ENCODE results near the gene SCN7A.
A peak's percentile ranks its signal among the peaks of the same experiment; 100 is the strongest.
"Not testable (repeated sequence)": the region's sequence is repeated elsewhere in the genome, so short reads cannot be mapped to it uniquely, and the experiment has no call there.

Gene SCN7A

GRCh38 chr2:166485558-166486178 lies 8.4 kb downstream of the SCN7A start:
- DNase-seq, result no peak
- 98% methylated on average over 4 of the region's 5 CpGs for WGBS (ENCODE audit: insufficient coverage)
- ChIA-PET POLR2A (no interaction called here), CTCF (no interaction called here)
- no peaks in the 10 kb centered on the region for H3K36me3 ChIP-seq (ENCODE audit: control insufficient read depth in 4 of 4, insufficient read depth in 4 of 4, low read length in 3 of 4)
- no peak overlapping the region for H3K4me3 ChIP-seq (ENCODE audit: control insufficient read depth in 1 of 7, extremely low read depth in 1 of 7, insufficient read depth in 4 of 7, low read depth in 2 of 7, low read length in 6 of 7)
- no peaks in the 10 kb centered on the region for H3K9me3 ChIP-seq (ENCODE audit: control extremely low read depth in 1 of 5, control insufficient read depth in 4 of 5, insufficient read depth in 2 of 5, low read depth in 1 of 5, low read length in 4 of 5)
- no peaks in the 10 kb centered on the region for H3K27me3 ChIP-seq (replicated peaks in 2 of 5; ENCODE audit: control insufficient read depth in 4 of 5, insufficient read depth in 5 of 5, low read length in 4 of 5)
- H3K27ac ChIP-seq (ENCODE audit: insufficient read depth in 1 of 2, low read depth in 1 of 2, low read length in 2 of 2, poor library complexity in 1 of 2, severe bottlenecking in 2 of 2), result no peak overlapping the region
- H3K4me1 ChIP-seq (ENCODE audit: control extremely low read depth in 1 of 4, control insufficient read depth in 4 of 4, insufficient read depth in 4 of 4, low read length in 3 of 4), result no peaks in the 10 kb centered on the region

- no peaks in the 10 kb centered on the region for H3K36me3 ChIP-seq (ENCODE audit: control insufficient read depth in 4 of 4, insufficient read depth in 4 of 4, low read length in 3 of 4)
- WGBS (ENCODE audit: insufficient coverage), result no CpG with 5 or more reads among the region's 2 CpGs
- POLR2A ChIA-PET, result no interaction called here
- CTCF ChIA-PET, result interaction anchor here (0.6 kb wide), 1 partner anchor 1658 kb away, joined by 3 read pairs; no protein-coding TSS in a partner anchor
- no peak overlapping the region for H3K4me3 ChIP-seq (ENCODE audit: control insufficient read depth in 1 of 7, extremely low read depth in 1 of 7, insufficient read depth in 4 of 7, low read depth in 2 of 7, low read length in 6 of 7)
- H3K9me3 ChIP-seq (ENCODE audit: control extremely low read depth in 1 of 5, control insufficient read depth in 4 of 5, insufficient read depth in 2 of 5, low read depth in 1 of 5, low read length in 4 of 5), result no peaks in the 10 kb centered on the region
- H3K27me3 ChIP-seq (replicated peaks in 2 of 5; ENCODE audit: control insufficient read depth in 4 of 5, insufficient read depth in 5 of 5, low read length in 4 of 5), result no peaks in the 10 kb centered on the region
- H3K4me1 ChIP-seq (ENCODE audit: control extremely low read depth in 1 of 4, control insufficient read depth in 4 of 4, insufficient read depth in 4 of 4, low read length in 3 of 4), result no peaks in the 10 kb centered on the region
- H3K27ac ChIP-seq (ENCODE audit: insufficient read depth in 1 of 2, low read depth in 1 of 2, low read length in 2 of 2, poor library complexity in 1 of 2, severe bottlenecking in 2 of 2), result no peak overlapping the region
- no peak for DNase-seq
Measured at GRCh38 chr2:166472332-166472731, 21.7 kb downstream of the SCN7A start.

DNA sequence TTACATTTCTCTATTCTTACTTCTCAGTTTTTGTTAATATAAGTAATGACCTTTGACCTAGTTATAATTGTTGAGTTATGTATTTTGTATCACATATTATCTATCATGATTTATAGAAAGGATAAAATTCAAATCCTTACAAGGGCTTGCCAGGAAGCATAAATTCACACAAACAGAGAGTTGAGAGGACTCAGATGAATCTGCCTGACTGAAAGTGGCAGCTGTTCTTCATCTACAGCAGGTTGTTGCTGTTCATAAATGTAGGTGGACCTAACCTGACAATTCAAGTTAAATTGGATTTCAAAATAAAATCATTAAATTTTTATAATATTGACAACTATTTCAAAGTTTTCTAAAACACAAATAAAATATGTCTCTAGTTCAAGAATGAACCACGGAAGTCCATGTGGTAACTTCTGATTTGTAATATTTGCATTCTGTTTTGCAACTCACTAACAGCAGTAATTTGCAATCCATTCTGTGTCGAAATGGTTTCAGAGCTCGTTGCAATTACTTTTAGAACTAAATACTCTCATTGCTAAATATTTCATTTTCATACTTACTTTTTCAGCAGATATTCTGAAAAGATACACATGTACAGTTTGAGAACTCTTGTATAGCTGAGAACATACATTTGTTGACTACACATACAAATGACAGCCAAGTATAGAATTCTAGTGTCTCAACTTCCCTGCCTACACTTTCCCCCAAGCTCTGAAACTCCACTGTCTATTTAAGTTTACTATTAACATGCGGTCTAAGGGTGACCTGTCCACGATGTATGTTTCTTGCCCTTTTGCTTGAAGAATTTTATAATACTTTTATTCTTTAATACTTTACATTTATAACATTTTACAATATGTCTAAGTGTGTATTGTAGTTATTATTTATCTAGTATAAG lies 25.7 kb downstream of the SCN7A start:
- Histone ChIP-seq H3K27ac (ENCODE audit: insufficient read depth in 1 of 2, low read depth in 1 of 2, low read length in 2 of 2, poor library complexity in 1 of 2, severe bottlenecking in 2 of 2) (no peak overlapping the region), H3K36me3 (ENCODE audit: control insufficient read depth in 4 of 4, insufficient read depth in 4 of 4, low read length in 3 of 4) (no peaks in the 10 kb centered on the region)

DNA sequence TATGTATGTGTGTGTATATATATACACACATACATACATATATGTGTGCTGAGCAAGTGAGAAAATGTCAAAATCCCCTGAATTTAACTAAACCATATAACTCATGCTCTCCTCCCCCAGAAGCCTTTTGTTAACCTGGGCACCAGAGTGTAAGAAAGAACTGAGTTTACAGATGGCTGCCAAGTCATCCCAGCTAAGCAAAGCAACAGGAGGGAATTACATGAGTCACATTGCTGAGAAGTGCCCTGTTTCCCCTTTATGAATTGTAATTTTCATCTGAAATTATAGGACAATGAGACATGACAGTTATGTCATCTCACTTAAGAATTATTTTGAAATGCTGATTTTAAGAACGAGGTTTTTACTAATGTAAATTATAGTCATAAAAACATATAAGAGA lies 29.9 kb downstream of the SCN7A start:
- no peaks in the 10 kb centered on the region for H3K27me3 ChIP-seq (replicated peaks in 2 of 5; ENCODE audit: control insufficient read depth in 4 of 5, insufficient read depth in 5 of 5, low read length in 4 of 5)
- H3K4me1 ChIP-seq (ENCODE audit: control extremely low read depth in 1 of 4, control insufficient read depth in 4 of 4, insufficient read depth in 4 of 4, low read length in 3 of 4), result no peaks in the 10 kb centered on the region
- no peak overlapping the region for H3K4me3 ChIP-seq (ENCODE audit: control insufficient read depth in 1 of 7, extremely low read depth in 1 of 7, insufficient read depth in 4 of 7, low read depth in 2 of 7, low read length in 6 of 7)
- H3K27ac ChIP-seq (ENCODE audit: insufficient read depth in 1 of 2, low read depth in 1 of 2, low read length in 2 of 2, poor library complexity in 1 of 2, severe bottlenecking in 2 of 2), result no peak overlapping the region
- no CpG with 5 or more reads among the region's 1 CpG for WGBS (ENCODE audit: insufficient coverage)
- H3K36me3 ChIP-seq (ENCODE audit: control insufficient read depth in 4 of 4, insufficient read depth in 4 of 4, low read length in 3 of 4), result no peaks in the 10 kb centered on the region
- ChIA-PET CTCF (no interaction called here), POLR2A (no interaction called here)
- peak in 1 of 3 donors; percentile 2 for DNase-seq
- peaks cover 0 to 4% (median 0%) of the 10 kb centered on the region in 5 experiments for H3K9me3 ChIP-seq (ENCODE audit: control extremely low read depth in 1 of 5, control insufficient read depth in 4 of 5, insufficient read depth in 2 of 5, low read depth in 1 of 5, low read length in 4 of 5)

More for the DNA sequence above, 25.7 kb downstream of the SCN7A start:
- peak in 1 of 3 donors; percentile 2 for DNase-seq
- POLR2A ChIA-PET, result no interaction called here
- Histone ChIP-seq H3K4me1 (ENCODE audit: control extremely low read depth in 1 of 4, control insufficient read depth in 4 of 4, insufficient read depth in 4 of 4, low read length in 3 of 4) (no peaks in the 10 kb centered on the region), H3K9me3 (ENCODE audit: control extremely low read depth in 1 of 5, control insufficient read depth in 4 of 5, insufficient read depth in 2 of 5, low read depth in 1 of 5, low read length in 4 of 5) (peaks cover 0 to 4% (median 0%) of the 10 kb centered on the region in 5 experiments), H3K4me3 (ENCODE audit: control insufficient read depth in 1 of 7, extremely low read depth in 1 of 7, insufficient read depth in 4 of 7, low read depth in 2 of 7, low read length in 6 of 7) (no peak overlapping the region), H3K27me3 (replicated peaks in 2 of 5; ENCODE audit: control insufficient read depth in 4 of 5, insufficient read depth in 5 of 5, low read length in 4 of 5) (no peaks in the 10 kb centered on the region)
- CTCF ChIA-PET, result no interaction called here
- WGBS (ENCODE audit: insufficient coverage), result 100% methylated on average over 2 of the region's 5 CpGs

DNA sequence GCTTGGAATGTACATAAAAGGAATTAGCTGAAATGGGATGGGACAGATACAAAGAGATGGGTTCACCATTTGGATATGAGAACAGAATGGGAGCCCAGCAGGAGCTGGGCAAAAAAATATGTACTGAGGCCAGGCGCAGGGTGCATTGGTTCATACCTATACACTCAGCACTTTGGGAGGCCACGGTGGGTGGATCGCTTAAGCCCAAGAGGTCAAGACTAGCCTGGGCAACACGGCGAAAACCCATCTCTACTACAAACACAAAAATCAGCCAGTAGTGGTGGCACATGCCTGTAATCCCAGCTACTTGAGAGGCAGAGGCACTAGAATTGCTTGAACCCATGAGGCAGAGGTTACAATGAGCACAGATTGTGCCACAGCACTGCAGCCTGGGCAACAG lies 30.4 kb downstream of the SCN7A start:
- CTCF ChIA-PET, result no interaction called here

DNA sequence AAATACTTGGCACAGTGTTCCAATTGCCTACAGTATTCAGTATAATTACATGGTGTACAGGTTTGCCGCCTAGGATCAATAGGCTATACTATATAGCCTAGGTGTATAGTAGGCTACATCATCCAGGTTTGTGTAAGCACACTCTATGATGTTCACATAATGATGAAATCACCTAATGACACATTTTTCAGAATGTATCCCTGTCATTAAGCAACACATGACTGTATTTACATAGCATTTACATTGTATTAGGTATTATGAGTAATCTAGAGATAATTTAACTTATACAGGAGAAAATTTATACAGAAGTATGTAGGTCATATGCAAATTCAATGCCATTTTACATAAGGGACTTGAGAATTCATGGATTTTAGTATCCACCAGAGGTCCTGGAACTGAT lies 35.4 kb downstream of the SCN7A start:
- Histone ChIP-seq H3K27me3 (replicated peaks in 2 of 5; ENCODE audit: control insufficient read depth in 4 of 5, insufficient read depth in 5 of 5, low read length in 4 of 5) (no peaks in the 10 kb centered on the region), H3K27ac (ENCODE audit: insufficient read depth in 1 of 2, low read depth in 1 of 2, low read length in 2 of 2, poor library complexity in 1 of 2, severe bottlenecking in 2 of 2) (no peak overlapping the region), H3K4me3 (ENCODE audit: control insufficient read depth in 1 of 7, extremely low read depth in 1 of 7, insufficient read depth in 4 of 7, low read depth in 2 of 7, low read length in 6 of 7) (no peak overlapping the region), H3K4me1 (ENCODE audit: control extremely low read depth in 1 of 4, control insufficient read depth in 4 of 4, insufficient read depth in 4 of 4, low read length in 3 of 4) (no peaks in the 10 kb centered on the region), H3K36me3 (ENCODE audit: control insufficient read depth in 4 of 4, insufficient read depth in 4 of 4, low read length in 3 of 4) (no peaks in the 10 kb centered on the region), H3K9me3 (ENCODE audit: control extremely low read depth in 1 of 5, control insufficient read depth in 4 of 5, insufficient read depth in 2 of 5, low read depth in 1 of 5, low read length in 4 of 5) (peaks cover 0 to 2% (median 0%) of the 10 kb centered on the region in 5 experiments)
- CTCF ChIA-PET, result no interaction called here
- DNase-seq, result no peak
- whole genome bisulfite sequencing (ENCODE audit: insufficient coverage), result no CpG with 5 or more reads among the region's 1 CpG
- POLR2A ChIA-PET, result no interaction called here

More for the DNA sequence above, 30.4 kb downstream of the SCN7A start:
- Histone ChIP-seq H3K9me3 (ENCODE audit: control extremely low read depth in 1 of 5, control insufficient read depth in 4 of 5, insufficient read depth in 2 of 5, low read depth in 1 of 5, low read length in 4 of 5) (peaks cover 0 to 4% (median 0%) of the 10 kb centered on the region in 5 experiments), H3K27me3 (replicated peaks in 2 of 5; ENCODE audit: control insufficient read depth in 4 of 5, insufficient read depth in 5 of 5, low read length in 4 of 5) (no peaks in the 10 kb centered on the region), H3K36me3 (ENCODE audit: control insufficient read depth in 4 of 4, insufficient read depth in 4 of 4, low read length in 3 of 4) (no peaks in the 10 kb centered on the region), H3K4me3 (ENCODE audit: control insufficient read depth in 1 of 7, extremely low read depth in 1 of 7, insufficient read depth in 4 of 7, low read depth in 2 of 7, low read length in 6 of 7) (no peak overlapping the region), H3K4me1 (ENCODE audit: control extremely low read depth in 1 of 4, control insufficient read depth in 4 of 4, insufficient read depth in 4 of 4, low read length in 3 of 4) (no peaks in the 10 kb centered on the region), H3K27ac (ENCODE audit: insufficient read depth in 1 of 2, low read depth in 1 of 2, low read length in 2 of 2, poor library complexity in 1 of 2, severe bottlenecking in 2 of 2) (no peak overlapping the region)
- WGBS (ENCODE audit: insufficient coverage), result 93% methylated on average over 3 of the region's 5 CpGs
- POLR2A ChIA-PET, result no interaction called here
- DNase-seq, result no peak

GRCh38 chr2:166455823-166456222 lies 38.2 kb downstream of the SCN7A start:
- no CpG with 5 or more reads among the region's 4 CpGs for WGBS (ENCODE audit: insufficient coverage)
- H3K27ac ChIP-seq (ENCODE audit: insufficient read depth in 1 of 2, low read depth in 1 of 2, low read length in 2 of 2, poor library complexity in 1 of 2, severe bottlenecking in 2 of 2); H3K4me1 ChIP-seq (ENCODE audit: control extremely low read depth in 1 of 4, control insufficient read depth in 4 of 4, insufficient read depth in 4 of 4, low read length in 3 of 4); H3K4me3 ChIP-seq (ENCODE audit: control insufficient read depth in 1 of 7, extremely low read depth in 1 of 7, insufficient read depth in 4 of 7, low read depth in 2 of 7, low read length in 6 of 7); H3K9me3 ChIP-seq (ENCODE audit: control extremely low read depth in 1 of 5, control insufficient read depth in 4 of 5, insufficient read depth in 2 of 5, low read depth in 1 of 5, low read length in 4 of 5); H3K27me3 ChIP-seq (replicated peaks in 2 of 5; ENCODE audit: control insufficient read depth in 4 of 5, insufficient read depth in 5 of 5, low read length in 4 of 5); H3K36me3 ChIP-seq (ENCODE audit: control insufficient read depth in 4 of 4, insufficient read depth in 4 of 4, low read length in 3 of 4); POLR2A ChIA-PET; DNase-seq: not testable (repeated sequence)
- CTCF ChIA-PET, result interaction anchor here (0.6 kb wide), 1 partner anchor 26 kb away, joined by 3 read pairs; no protein-coding TSS in a partner anchor

All from common myeloid progenitor, CD34-positive (primary cell).